A549 (cell line): ENCODE results near the gene RNU1-3.

Source experiments
- CTCF ChIP-seq: fragments of >200 bp; sonication (Bioruptor Twin); formaldehyde crosslinking; IDR thresholded peaks from 3 replicates; pipeline ENCODE4 v1.5.1; 2016
- NR3C1 ChIP-seq: fragments of >200 bp; sonication (Bioruptor Twin); formaldehyde crosslinking; IDR thresholded peaks from 3 replicates; pipeline ENCODE4 v1.6.1; 2017
- POLR2A ChIP-seq: IDR thresholded peaks from 2 replicates; pipeline ENCODE4 v1.6.1; 2012; ENCODE audit warnings: mild to moderate bottlenecking, low read length
- ZFP36 ChIP-seq: fragments of 450-650 bp; IDR thresholded peaks from 2 replicates; pipeline ENCODE4 v1.6.1; 2014; ENCODE audit warnings: borderline replicate concordance; ENCODE audit not compliant: partially characterized antibody
- ZNF302 ChIP-seq: fragments of 250-450 bp; sonication (Bioruptor Pico); IDR thresholded peaks from 2 replicates; pipeline ENCODE4 v1.9.0; 2021; ENCODE audit warnings: inconsistent platforms, mild to moderate bottlenecking, moderate library complexity
- ZSCAN20 ChIP-seq: fragments of 250-450 bp; sonication (Bioruptor Pico); IDR thresholded peaks from 2 replicates; pipeline ENCODE4 v1.8.0; 2022; ENCODE audit warnings: mild to moderate bottlenecking, moderate library complexity

- TF ChIP-seq CTCF (no peak), ZFP36 (no peak), ZSCAN20 (CRISPR knock-in tag) (no peak), ZNF302 (no peak), POLR2A (no peak), NR3C1 (no peak)
These were observed 38.2 kb downstream of the RNU1-3 start for GRCh38 chr1:16628361-16629111.
